Stomach (tissue), 9 donors: ENCODE data around the gene YPEL2. TPM values are rescaled to one million over a fixed set of nuclear protein-coding genes. Genes with fewer than 3 reads are reported as not detected.
A peak's percentile ranks its signal among the peaks of the same experiment; 100 is the strongest.

Experiments
- DNase-seq, 2 donors: peaks; one replicate each; pipeline versions ENCODE4 v3.0.0 to v3.0.0-alpha.2; 2013 to 2019
- H3K27ac ChIP-seq, 5 donors: fragments of 200-600 bp in 4 of 5; sonication (generic) in 4 of 5; one replicate each; pipeline ENCODE4 v1.5.1; 2013 to 2019; ENCODE audit warnings: mild to moderate bottlenecking in 1 of 5, moderate library complexity in 1 of 5
- H3K27me3 ChIP-seq, 3 donors: fragments of 200-600 bp; sonication (generic); one replicate each; pipeline ENCODE4 v1.5.1; 2017 to 2019; ENCODE audit warnings: mixed run types in 1 of 3
- H3K36me3 ChIP-seq, 4 donors: fragments of 200-600 bp; sonication (generic); 1 replicate in 3 of 4; 2 replicates in 1 of 4; pipeline ENCODE4 v1.5.1; 2016 to 2019
- H3K4me1 ChIP-seq, 4 donors: fragments of 200-600 bp; sonication (generic); one replicate each; pipeline ENCODE4 v1.5.1; 2016 to 2019
- H3K4me3 ChIP-seq, 4 donors: fragments of 200-600 bp; sonication (generic) in 3 of 4; one replicate each; pipeline ENCODE4 v1.5.1; 2016 to 2019; ENCODE audit warnings: mild to moderate bottlenecking in 1 of 4
- H3K9me3 ChIP-seq, 4 donors: fragments of 200-600 bp; sonication (generic); one replicate each; pipeline ENCODE4 v1.5.1; 2016 to 2019
- EP300 ChIP-seq: sonication (generic); formaldehyde crosslinking; IDR thresholded peaks from one replicate; pipeline ENCODE4 v1.6.1; 2017; ENCODE audit warnings: antibody characterized with exemption
- POLR2A ChIP-seq, 4 donors: fragments of 450-650 bp; IDR thresholded peaks; one replicate each; pipeline ENCODE4 v1.6.1; 2016; ENCODE audit warnings: antibody characterized with exemption in 4 of 4, control low read depth in 2 of 4, mild to moderate bottlenecking in 1 of 4, moderate library complexity in 1 of 4
- POLR2AphosphoS5 ChIP-seq, 3 donors: sonication (generic); formaldehyde crosslinking; IDR thresholded peaks; one replicate each; pipeline ENCODE4 v1.6.1; 2016; ENCODE audit warnings: antibody characterized with exemption in 3 of 3
- WGBS, 5 donors: extraction: QIAGEN DNeasy Blood & Tissue Kit in 3 of 5; methylation state at CpG; one replicate each; pipeline versions ENCODE4 v1.1.5 to v1.1.7; 2013 to 2018; 5-methylcytosine and 5-hydroxymethylcytosine counted together
- intact Hi-C: fragments of 100-400 bp; cut with DNase I; formaldehyde crosslinking; loops from one replicate; pipeline ENCODE4 v1.15.1; 2023; ENCODE audit warnings: low total_unique reads
- polyA plus RNA-seq, 3 donors: library from polyadenylated mRNA; stranded (reverse); fragments of 200-250 nt; gene quantifications; one replicate each; pipeline ENCODE4 v1.2.3, GENCODE V29; 2013
- total RNA-seq, 5 donors: library from RNA; depleted of rRNA; stranded (reverse); fragments of >200 nt; gene quantifications; one replicate each; pipeline versions ENCODE4 v1.1.0 to v1.2.3, GENCODE V29; 2014 to 2016
- TF ChIP-seq, protein P1 (sequence below), 7 experiments: fragments of 450-650 bp in 4 of 7; fragments of 200-600 bp in 3 of 7; sonication (generic) in 3 of 7; IDR thresholded peaks; one replicate each; pipeline ENCODE4 v1.5.1; 2016 to 2019; ENCODE audit warnings: antibody characterized with exemption in 7 of 7, control low read depth in 2 of 7, mild to moderate bottlenecking in 1 of 7
- donor health status: healthy with polysubstance abuse.
- donor health status: Bipolar disorder and iron deficiency.
- donor health status: healthy.

The YPEL2 gene
- total and polyA plus RNA-seq, 8 donors: 4.4 to 60.8 (median 24.7) TPM

- peak overlapping the region in 4 of 5 donors; percentile 52 to 85 (median 78) for H3K27ac ChIP-seq
- no peaks in the 10 kb centered on the region for H3K9me3 ChIP-seq
- H3K27me3 ChIP-seq: no peaks in the 10 kb centered on the region
- peaks cover 13 to 81% (median 48%) of the 10 kb centered on the region in 4 donors for H3K4me1 ChIP-seq
- WGBS, 5 donors: 86 to 97% (median 92%) methylated on average over 9 of the region's 9 CpGs
- intact Hi-C loops: no loop called here
- no peaks in the 10 kb centered on the region for H3K36me3 ChIP-seq
- no peak for TF ChIP-seq POLR2AphosphoS5 (IDR thresholded peaks at IDR 0.05)
- TF ChIP-seq, protein P1, sequence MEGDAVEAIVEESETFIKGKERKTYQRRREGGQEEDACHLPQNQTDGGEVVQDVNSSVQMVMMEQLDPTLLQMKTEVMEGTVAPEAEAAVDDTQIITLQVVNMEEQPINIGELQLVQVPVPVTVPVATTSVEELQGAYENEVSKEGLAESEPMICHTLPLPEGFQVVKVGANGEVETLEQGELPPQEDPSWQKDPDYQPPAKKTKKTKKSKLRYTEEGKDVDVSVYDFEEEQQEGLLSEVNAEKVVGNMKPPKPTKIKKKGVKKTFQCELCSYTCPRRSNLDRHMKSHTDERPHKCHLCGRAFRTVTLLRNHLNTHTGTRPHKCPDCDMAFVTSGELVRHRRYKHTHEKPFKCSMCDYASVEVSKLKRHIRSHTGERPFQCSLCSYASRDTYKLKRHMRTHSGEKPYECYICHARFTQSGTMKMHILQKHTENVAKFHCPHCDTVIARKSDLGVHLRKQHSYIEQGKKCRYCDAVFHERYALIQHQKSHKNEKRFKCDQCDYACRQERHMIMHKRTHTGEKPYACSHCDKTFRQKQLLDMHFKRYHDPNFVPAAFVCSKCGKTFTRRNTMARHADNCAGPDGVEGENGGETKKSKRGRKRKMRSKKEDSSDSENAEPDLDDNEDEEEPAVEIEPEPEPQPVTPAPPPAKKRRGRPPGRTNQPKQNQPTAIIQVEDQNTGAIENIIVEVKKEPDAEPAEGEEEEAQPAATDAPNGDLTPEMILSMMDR (IDR thresholded peaks at IDR 0.05): no peak
- no peak for TF ChIP-seq POLR2A (IDR thresholded peaks at IDR 0.05)
- no peak for DNase-seq
- no peak overlapping the region for H3K4me3 ChIP-seq
Observed at GRCh38 chr17:59423903-59424302, 92.4 kb downstream of the YPEL2 start.

DNA sequence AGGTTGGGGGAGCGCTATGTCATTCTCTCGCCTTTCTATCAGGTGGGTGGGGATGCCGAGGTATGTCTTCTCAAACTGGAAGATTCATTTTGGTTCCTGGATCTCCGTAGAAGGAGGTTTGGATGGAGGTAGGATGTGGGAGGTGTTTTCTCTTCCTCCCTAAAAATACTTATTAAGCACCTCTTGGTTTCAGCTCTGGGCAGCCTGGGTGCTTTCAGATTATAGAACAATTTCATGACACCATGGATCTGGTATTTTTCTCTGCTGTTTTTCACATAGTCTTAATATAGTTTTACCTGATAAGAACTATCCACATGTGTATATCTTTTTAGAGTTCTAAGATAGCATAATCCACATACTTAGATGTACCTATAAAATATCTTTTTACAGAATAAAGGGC lies 92.9 kb downstream of the YPEL2 start:
- intact Hi-C loops: no loop called here
- H3K27ac ChIP-seq: peak overlapping the region in 4 of 5 donors; percentile 74 to 85 (median 80)
- no peaks in the 10 kb centered on the region for H3K9me3 ChIP-seq
- H3K4me1 ChIP-seq: peaks cover 15 to 83% (median 47%) of the 10 kb centered on the region in 4 donors
- no peak overlapping the region for H3K4me3 ChIP-seq
- no peaks in the 10 kb centered on the region for H3K36me3 ChIP-seq
- TF ChIP-seq, protein P1 (IDR thresholded peaks at IDR 0.05): no peak
- TF ChIP-seq POLR2AphosphoS5 (IDR thresholded peaks at IDR 0.05) (no peak), EP300 (no peak), POLR2A (IDR thresholded peaks at IDR 0.05) (no peak)
- DNase-seq: no peak
- H3K27me3 ChIP-seq: no peaks in the 10 kb centered on the region
- WGBS, 5 donors: 90 to 99% (median 93%) methylated on average over 4 of the region's 4 CpGs

DNA sequence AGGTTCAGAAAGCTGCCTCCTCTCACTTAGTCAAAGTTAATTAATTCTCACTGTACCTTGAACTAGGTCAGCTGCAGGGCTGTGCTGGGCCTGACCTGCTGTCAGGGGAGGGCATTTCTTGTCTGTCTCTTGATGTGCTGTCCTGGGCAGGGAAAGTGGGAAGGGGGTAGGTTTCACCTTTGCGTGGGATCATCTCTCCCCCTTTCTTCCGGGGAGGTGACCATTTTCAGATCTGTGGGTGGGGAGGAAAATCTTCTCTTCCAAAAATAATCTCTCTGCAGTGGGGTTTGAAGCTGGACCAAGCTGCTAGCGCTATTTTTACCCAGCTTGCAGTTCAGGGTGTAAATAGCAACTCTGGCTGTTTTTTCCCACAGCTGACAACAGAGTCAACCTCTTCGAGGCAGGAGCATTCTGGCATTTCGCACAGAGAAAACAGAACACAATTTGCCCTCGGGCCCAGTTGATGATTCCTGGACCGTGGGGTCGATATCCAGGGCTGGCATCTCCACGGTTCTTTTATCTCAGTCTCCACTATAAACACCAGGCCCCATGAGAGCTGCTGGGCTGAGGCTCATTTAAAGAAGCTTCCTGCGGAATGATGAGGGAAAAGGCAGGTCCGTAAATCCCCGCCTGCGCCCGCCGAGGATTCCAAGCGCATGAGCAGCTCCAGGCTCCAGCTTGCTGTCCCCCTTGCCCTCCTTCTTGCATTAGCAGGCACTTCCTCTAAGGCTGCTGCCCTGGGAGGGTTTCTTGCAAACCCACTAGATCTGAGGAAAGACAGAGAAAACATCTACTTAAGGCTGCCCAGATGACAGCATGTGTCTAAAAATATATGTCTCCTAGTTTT lies 93.9 kb downstream of the YPEL2 start:
- peak overlapping the region; percentile 16 to 85 (median 78) for H3K27ac ChIP-seq
- DNase-seq: peak in 1 of 2 donors; percentile 81
- no peaks in the 10 kb centered on the region for H3K27me3 ChIP-seq
- intact Hi-C loops: no loop called here
- H3K4me3 ChIP-seq: no peak overlapping the region
- H3K36me3 ChIP-seq: no peaks in the 10 kb centered on the region
- peak in 1 of 3 donors; percentile 45 for TF ChIP-seq POLR2AphosphoS5 (IDR thresholded peaks at IDR 0.05)
- TF ChIP-seq, protein P1 (IDR thresholded peaks at IDR 0.05): no peak
- H3K4me1 ChIP-seq: peaks cover 24 to 84% (median 47%) of the 10 kb centered on the region in 4 donors
- H3K9me3 ChIP-seq: no peaks in the 10 kb centered on the region
- 53 to 67% (median 66%) methylated on average over 16 of the region's 16 CpGs for WGBS, 5 donors

DNA sequence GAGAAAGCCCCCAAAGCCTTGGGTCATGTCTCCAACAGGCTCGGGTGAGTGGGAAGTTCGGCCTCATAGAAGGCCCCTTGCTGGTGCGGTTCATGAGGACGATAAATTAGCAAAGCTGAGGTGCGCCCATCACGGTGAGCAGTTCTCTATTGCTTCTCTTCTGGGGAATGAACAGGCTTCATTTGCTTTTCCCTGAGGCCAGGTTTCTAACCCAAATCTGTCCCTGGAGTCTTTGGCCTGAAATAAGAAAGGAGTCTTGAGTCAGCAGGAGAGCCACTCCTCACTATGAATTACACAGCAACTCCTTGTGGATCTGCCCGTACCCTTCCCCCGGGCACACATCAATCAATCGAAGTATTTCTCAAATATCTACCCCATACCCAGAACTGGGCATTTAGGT lies 94.6 kb downstream of the YPEL2 start:
- 83 to 92% (median 90%) methylated on average over 9 of the region's 9 CpGs for WGBS, 5 donors
- Histone ChIP-seq H3K27ac (peak overlapping the region; percentile 16 to 85 (median 78)), H3K9me3 (no peaks in the 10 kb centered on the region), H3K4me1 (peaks cover 18 to 80% (median 46%) of the 10 kb centered on the region in 4 donors), H3K36me3 (no peaks in the 10 kb centered on the region), H3K4me3 (no peak overlapping the region), H3K27me3 (no peaks in the 10 kb centered on the region)
- TF ChIP-seq EP300 (no peak), POLR2AphosphoS5 (IDR thresholded peaks at IDR 0.05) (no peak), POLR2A (IDR thresholded peaks at IDR 0.05) (no peak)
- TF ChIP-seq, protein P1 (IDR thresholded peaks at IDR 0.05): no peak
- intact Hi-C loops: no loop called here
- no peak for DNase-seq
